ENCODE data around the gene ROR1.

The ROR1 gene

DNA sequence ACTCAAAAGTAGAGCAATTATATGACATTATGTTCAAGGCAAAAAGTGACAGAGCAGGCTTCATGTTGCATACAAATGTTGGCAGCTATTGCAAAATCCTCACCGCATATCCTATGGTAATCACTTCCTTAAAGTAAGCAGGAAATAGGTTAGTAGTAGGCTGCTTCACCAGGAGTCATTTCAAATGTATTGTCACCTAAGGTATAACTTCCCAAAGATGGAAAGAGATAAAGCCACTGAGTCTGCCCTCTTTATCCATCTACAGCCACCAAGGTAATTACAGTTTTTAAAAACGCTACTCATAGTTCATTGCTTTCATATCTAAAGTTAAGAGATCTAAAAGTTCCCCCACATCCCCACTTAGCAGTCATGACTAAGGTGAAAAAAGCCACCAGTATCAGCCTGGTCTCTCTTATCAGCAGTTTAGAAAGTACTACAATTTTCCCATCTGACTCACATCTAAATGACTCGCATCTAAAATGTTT lies 398.0 kb downstream of the ROR1 start:
- TF ChIP-seq, protein P1, sequence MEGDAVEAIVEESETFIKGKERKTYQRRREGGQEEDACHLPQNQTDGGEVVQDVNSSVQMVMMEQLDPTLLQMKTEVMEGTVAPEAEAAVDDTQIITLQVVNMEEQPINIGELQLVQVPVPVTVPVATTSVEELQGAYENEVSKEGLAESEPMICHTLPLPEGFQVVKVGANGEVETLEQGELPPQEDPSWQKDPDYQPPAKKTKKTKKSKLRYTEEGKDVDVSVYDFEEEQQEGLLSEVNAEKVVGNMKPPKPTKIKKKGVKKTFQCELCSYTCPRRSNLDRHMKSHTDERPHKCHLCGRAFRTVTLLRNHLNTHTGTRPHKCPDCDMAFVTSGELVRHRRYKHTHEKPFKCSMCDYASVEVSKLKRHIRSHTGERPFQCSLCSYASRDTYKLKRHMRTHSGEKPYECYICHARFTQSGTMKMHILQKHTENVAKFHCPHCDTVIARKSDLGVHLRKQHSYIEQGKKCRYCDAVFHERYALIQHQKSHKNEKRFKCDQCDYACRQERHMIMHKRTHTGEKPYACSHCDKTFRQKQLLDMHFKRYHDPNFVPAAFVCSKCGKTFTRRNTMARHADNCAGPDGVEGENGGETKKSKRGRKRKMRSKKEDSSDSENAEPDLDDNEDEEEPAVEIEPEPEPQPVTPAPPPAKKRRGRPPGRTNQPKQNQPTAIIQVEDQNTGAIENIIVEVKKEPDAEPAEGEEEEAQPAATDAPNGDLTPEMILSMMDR (conservative IDR thresholded peaks at IDR 0.05; ENCODE audit: low read depth, low read length): no peak
- DNase-seq (ENCODE audit: low read depth): no peak
- H3K4me3 ChIP-seq (ENCODE audit: low read length): no peak overlapping the region

DNA sequence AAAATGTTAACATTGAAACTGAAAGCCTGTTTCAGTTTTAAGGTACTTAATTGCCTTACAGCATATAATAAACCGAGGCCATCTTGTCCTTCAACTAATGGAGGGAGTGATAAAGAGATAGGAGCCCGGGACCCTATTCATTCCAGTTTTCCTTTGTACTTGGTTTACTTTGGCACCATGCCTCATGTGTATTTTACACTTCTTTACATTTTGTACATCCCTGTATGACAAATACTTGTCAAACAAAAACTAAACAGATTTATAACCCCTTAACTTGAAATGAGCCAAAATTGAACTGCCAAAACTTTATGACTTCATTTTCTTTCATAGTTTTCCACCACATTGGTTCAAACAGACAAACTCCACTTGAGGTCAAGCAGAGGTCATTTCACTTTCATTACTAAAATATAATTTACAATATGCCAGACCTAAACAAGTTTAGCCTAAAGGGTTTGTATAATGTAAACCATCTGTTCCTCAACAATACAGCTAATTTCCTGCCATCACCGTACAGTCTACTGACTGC lies 398.7 kb downstream of the ROR1 start:
- no peak for DNase-seq (ENCODE audit: low read depth)

DNA sequence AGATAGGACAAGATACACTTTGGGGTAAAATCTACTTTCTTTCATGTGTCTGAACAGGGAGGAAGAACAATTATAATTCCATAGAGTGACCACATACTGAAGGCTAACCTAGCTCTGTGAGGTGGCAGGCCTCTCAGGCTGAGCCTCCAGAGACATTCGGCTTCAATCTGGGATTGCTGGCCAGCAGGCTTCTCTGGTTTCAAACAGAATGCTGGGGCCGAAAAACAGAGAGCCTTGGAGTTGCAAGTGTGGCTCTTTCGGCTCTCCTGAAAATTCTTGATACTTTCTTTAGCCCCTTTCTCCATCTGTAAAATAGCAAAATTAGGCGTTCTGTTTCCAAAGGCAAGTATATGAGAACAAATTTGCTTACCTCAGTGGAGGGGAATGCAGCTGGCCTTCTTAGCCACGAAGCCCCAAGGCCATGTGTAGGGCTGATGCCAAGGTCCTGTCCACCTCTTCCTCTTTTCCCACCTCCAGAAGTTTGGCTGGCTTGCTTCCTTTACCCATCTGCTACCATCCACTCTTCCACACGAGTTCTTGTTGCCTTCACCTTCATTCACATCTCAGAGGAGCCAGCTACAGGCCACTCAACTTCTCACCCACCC lies 399.6 kb downstream of the ROR1 start:
- TF ChIP-seq, protein P1 (conservative IDR thresholded peaks at IDR 0.05; ENCODE audit: low read depth, low read length): no peak
- H3K4me3 ChIP-seq (ENCODE audit: low read length): no peak overlapping the region
- no peak for DNase-seq (ENCODE audit: low read depth)

More for the DNA sequence above, 398.7 kb downstream of the ROR1 start:
- TF ChIP-seq, protein P1 (conservative IDR thresholded peaks at IDR 0.05; ENCODE audit: low read depth, low read length): no peak
- H3K4me3 ChIP-seq (ENCODE audit: low read length): no peak overlapping the region

DNA sequence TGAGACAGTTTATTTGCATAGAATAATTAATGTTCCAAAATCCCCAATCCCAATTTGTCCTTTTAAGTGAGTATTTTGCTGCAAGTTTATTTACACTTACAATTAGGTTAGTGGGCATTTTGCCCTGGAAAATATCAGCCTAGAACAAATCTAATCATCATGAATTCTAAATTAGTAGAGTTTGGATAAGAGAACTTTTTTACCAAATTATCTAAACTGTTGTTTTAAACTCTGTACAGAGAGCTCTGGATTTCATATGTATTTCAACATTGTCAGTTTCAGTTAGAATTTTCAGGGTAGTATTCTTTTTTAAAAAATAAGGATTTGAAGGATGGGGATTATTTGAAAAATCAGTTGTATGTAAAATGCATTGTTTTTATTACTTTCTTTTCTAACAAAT lies 401.8 kb downstream of the ROR1 start:
- TF ChIP-seq, protein P1 (conservative IDR thresholded peaks at IDR 0.05; ENCODE audit: low read depth, low read length): no peak
- DNase-seq (ENCODE audit: low read depth): no peak
- H3K4me3 ChIP-seq (ENCODE audit: low read length): no peak overlapping the region

DNA sequence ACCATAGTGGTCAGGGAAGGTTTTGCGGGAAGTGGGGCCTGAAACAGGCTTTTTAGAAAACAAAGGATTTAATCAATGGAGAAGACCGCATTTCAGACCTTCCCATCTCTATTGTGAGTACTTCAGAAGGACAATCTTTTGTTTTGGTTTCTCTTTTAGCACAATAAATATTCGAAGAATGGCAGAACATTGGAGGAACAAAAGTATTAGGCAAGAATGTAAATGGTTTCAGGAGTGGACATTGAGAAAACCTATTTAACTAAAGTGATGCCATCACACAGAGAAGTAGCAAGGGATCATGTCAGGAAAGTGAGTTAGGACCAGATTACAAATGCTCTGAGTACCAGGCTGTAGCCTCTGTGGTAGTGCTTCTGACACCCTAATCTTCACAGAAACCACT lies 402.8 kb downstream of the ROR1 start:
- TF ChIP-seq, protein P1 (conservative IDR thresholded peaks at IDR 0.05; ENCODE audit: low read depth, low read length): no peak
- H3K4me3 ChIP-seq (ENCODE audit: low read length): no peak overlapping the region

DNA sequence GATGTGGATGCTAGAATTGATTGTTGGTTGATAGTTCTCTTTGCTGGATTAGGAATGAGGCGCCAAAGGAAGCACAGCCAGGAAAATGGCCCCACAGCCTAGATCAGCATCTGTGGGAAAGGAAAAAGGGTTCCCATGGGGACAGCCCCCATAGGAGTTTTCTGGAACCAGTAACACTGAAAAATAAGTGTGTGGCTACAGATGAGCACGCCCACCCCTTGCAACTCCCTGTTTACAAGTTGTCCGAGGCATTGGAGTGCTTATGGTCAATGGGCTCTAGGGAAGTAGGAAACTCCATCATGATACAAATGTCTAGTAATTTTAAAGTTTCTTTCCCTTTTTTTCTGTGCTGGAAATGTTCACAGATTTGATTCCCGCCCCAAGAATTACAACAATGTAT lies 405.8 kb downstream of the ROR1 start:
- H3K4me3 ChIP-seq (ENCODE audit: low read length): no peak overlapping the region
- TF ChIP-seq, protein P1 (conservative IDR thresholded peaks at IDR 0.05; ENCODE audit: low read depth, low read length): no peak
- no peak for DNase-seq (ENCODE audit: low read depth)

More for the DNA sequence above, 402.8 kb downstream of the ROR1 start:
- DNase-seq (ENCODE audit: low read depth): no peak

DNA sequence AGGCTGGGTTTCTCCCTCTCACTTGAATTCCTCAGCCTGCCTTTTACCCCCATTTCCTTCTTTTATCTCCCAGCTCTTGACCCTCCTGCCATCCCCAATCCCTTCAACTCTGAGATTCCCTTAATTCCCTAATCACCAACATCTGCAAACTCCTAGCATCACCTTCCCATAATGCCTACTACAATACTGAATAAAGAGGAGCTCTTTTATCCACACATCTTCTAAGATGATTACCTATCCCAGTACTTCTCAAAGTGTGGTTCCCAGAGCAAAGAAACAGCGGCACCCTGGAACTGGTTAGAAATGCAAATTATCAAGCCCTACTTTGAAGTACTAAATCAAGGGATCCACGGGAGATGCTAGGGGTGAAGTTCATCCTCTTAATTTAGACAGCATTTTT lies 408.4 kb downstream of the ROR1 start:
- H3K4me3 ChIP-seq (ENCODE audit: low read length): no peak overlapping the region
- TF ChIP-seq, protein P1 (conservative IDR thresholded peaks at IDR 0.05; ENCODE audit: low read depth, low read length): no peak
- no peak for DNase-seq (ENCODE audit: low read depth)
